ENCODE results near the gene MBD3L3.

- no peak for TF ChIP-seq ASH1L (IDR thresholded peaks at IDR 0.05; ENCODE audit: borderline replicate concordance, low read depth, partially characterized antibody)
- TF ChIP-seq CBFA2T2 (conservative IDR thresholded peaks at IDR 0.05): no peak
- no peak for TF ChIP-seq HNRNPUL1 (IDR thresholded peaks at IDR 0.05; ENCODE audit: low read length)
- no peak for TF ChIP-seq CTCF (IDR thresholded peaks at IDR 0.05 in 2 of 3, conservative IDR thresholded peaks at IDR 0.05 in 1 of 3; ENCODE audit: insufficient read depth in 2 of 3, low read depth in 1 of 3, low read length in 3 of 3)
- TF ChIP-seq ZBTB7A (IDR thresholded peaks at IDR 0.05; ENCODE audit: borderline replicate concordance, control insufficient read depth, low read depth, low read length): no peak
- TF ChIP-seq SP1 (CRISPR knock-in tag; IDR thresholded peaks at IDR 0.05): no peak
- TF ChIP-seq SIN3A (IDR thresholded peaks at IDR 0.05; ENCODE audit: borderline replicate concordance in 2 of 2, control insufficient read depth in 1 of 2, low read depth in 2 of 2, low read length in 2 of 2): no peak
- TF ChIP-seq ZBTB11 (CRISPR knock-in tag; IDR thresholded peaks at IDR 0.05): no peak
- TF ChIP-seq ELF1 (tag; IDR thresholded peaks at IDR 0.05): no peak
- TF ChIP-seq GABPA (tag; conservative IDR thresholded peaks at IDR 0.05; ENCODE audit: low read depth): no peak
- TF ChIP-seq MEF2D (tag; conservative IDR thresholded peaks at IDR 0.05; ENCODE audit: low read depth): no peak
- TF ChIP-seq HNRNPL (IDR thresholded peaks at IDR 0.05; ENCODE audit: low read depth, low read length): no peak
- TF ChIP-seq EZH2 (IDR thresholded peaks at IDR 0.05; ENCODE audit: borderline replicate concordance, low read depth, low read length): no peak
- no peak for TF ChIP-seq ADNP (tag; IDR thresholded peaks at IDR 0.05)
Measured at GRCh38 chr19:7074705-7075282, 16.3 kb upstream of the MBD3L3 start.

Data from K562 (cell line).